ENCODE data around the gene UBE3B.

GRCh38 chr12:109483346-109483745 is 5.9 kb downstream of the UBE3B start:
- no peak for TF ChIP-seq TAF1 (IDR thresholded peaks at IDR 0.05; ENCODE audit: borderline replicate concordance, low read depth, low read length)
- no peak for TF ChIP-seq POLR2AphosphoS5 (IDR thresholded peaks at IDR 0.05; ENCODE audit: low read depth, low read length)
